ENCODE measurements around the gene FBXO8.
A peak's percentile ranks its signal among the peaks of the same experiment; 100 is the strongest.
"Not testable (repeated sequence)": the region's sequence is repeated elsewhere in the genome, so short reads cannot be mapped to it uniquely, and the experiment has no call there.

Gene FBXO8, protein sequence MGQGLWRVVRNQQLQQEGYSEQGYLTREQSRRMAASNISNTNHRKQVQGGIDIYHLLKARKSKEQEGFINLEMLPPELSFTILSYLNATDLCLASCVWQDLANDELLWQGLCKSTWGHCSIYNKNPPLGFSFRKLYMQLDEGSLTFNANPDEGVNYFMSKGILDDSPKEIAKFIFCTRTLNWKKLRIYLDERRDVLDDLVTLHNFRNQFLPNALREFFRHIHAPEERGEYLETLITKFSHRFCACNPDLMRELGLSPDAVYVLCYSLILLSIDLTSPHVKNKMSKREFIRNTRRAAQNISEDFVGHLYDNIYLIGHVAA

GRCh38 chr4:174283507-174284471, at the start of gene FBXO8, which contains the start of gene CEP44:
FBXO8 (minus strand) TSS chr4:174283667; CDS start chr4:174263092, 20,575 bp downstream.
CEP44 (plus strand) TSS chr4:174283911; CDS start chr4:174299122, 15,211 bp downstream.
- peak; percentile 50 for DNase-seq

- no peak for DNase-seq
Measured at GRCh38 chr4:174332741-174333493, 49.5 kb upstream of the FBXO8 start.

DNA sequence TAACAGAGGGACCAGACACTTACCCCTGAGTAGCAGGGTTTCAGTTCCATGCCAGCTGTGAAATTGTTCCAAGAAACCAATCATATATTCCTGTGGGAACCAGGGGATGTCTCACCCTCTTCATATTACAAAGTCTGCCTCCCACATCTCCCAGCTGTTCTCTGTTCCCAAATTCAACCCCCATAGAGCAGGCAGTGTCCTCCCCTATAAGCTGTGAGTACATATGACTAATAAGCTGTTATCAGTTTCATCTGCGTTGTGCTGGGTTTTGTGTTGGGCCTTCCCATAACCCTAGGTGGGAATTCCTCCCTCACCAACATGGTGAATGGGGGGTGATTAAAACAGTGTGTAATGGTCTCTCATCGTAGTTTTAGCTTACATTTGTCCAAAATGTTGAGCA, 41.3 kb upstream of the FBXO8 start:
- no peak for DNase-seq

DNA sequence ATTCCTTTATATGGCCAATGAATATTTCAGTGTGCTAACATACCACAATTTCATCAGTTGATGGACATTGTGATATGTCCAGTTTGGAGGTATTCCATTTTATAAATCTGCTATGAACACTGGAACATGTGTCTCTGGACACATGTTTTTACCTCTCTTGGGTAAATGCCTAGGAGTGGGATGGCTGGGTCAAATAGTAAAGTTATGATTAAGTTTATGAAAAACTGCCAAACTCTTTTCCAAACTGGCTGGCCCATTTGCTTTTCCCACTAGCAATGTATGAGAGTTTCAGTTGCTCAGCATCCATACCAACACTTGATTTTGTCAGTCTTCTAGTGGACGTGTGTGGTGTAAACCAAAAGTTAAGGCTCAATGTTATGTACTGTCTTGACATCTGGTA, 40.8 kb upstream of the FBXO8 start:
- DNase-seq = no peak

DNA sequence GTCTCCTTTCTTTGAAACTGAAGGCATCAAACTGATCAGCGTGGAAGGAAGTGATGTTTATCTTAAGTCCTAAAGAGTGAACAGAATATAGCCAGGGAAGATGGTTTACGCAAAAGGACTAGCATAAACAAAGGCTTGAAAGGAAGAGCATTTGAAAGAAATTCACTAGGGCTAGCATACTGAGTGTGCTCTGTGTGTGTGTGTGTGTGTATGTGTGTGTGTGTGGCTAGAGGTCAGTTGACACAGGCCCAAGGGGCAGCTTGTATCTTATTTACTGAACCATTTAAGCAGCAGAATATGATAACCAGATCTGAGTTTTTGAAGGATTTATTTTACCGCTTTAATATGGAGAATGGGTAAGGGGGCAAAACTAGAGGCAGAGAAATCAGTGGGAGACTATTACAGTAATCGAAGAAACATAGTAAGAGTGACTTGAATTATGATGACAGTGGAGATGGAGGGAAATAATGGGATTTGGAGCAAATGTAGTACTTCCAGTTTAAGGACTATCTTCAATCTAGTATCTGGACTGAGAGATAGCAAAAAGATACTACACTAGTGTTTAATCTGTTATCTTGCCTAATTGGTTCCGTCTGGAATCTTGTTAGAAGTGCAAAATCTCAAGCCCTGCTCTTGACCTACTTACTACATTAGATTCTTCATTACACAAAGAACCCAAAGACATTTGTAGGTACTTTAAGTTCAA, 37.2 kb upstream of the FBXO8 start:
- DNase-seq = no peak

DNA sequence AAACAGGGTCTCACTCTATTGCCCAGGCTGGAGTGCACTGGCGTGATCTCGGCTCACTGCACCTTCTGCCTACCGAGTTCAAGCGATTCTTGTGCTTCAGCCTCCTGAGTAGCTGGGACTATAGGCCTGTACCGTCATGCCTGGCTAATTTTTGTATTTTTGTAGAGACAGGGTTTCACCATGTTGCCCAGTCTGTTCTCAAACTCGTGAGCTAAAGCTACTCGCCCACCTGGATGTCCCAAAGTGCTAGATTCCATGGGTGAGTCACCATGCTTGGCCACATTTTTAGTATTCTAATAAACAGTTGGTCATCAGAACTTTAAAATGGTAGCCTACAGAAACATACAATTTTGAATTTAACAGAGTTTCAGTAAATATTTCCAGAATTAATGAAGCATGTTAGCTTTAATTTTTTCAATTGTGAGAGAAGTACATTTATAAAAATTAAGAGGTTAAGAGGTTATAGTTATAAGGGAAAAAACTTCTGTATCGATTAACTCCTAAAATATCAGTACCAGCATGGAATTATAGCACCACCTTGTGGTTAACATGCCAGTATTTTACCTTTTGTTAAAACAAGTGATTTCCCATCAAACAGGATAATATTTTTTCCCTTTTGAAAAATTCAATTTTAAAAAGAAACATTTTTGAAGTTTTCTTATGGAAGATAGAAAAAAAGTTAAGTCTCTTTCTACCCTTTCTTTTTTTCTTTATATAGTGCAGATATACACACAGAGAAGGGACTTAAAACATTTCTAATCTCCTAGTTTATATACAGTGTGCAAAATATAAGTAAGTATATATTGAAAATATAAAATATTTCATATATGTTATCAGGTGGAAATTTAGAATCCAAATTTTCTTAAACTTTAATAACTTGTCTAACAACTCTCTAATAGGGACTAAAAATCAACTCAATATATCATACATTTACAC, 35.6 kb upstream of the FBXO8 start:
- no peak for DNase-seq

DNA sequence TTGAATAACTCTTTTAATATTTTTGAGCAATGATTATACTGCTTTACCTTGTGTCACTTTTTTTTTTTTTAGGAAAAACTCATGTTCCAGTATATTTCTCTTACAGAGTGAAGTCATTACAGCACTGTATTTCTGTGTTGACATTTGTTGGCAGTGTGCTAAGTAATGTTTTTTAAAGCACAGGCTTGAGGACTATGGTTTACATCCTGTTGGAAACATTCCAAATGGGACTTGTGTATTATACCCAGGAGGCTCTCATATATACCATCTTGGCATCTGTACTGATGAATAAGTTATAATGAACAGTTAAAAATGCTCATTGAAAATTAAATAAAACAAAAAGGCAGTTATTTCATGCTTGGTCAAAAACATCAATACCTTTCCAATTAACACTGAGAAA, 34.1 kb upstream of the FBXO8 start:
- DNase-seq = peak; percentile 24

- no peak for DNase-seq
Measured at GRCh38 chr4:174316954-174317353, 33.5 kb upstream of the FBXO8 start.

- DNase-seq = no peak
Measured at GRCh38 chr4:174316546-174316945, 33.1 kb upstream of the FBXO8 start.

- DNase-seq = no peak
Measured at GRCh38 chr4:174314770-174315169, 31.3 kb upstream of the FBXO8 start.

DNA sequence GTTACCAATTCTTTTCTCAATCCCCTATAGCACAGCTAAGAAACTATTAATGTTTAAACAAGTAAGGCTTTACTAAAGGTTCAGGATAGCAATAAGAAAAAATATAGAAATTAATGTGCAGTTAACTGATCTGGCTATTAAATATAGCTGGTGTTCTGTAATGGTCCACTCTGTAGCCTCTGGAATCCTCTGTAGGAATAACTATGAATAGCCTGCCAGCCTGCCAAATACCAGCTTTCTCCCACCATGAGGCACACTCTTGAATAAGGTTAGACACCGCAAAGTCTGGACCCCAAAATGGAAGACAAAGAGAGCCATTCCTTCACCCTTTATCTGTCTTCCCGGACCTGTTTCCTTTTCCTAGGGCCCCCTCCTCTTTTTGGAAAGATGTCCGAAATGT, 30.8 kb upstream of the FBXO8 start:
- DNase-seq = no peak

DNA sequence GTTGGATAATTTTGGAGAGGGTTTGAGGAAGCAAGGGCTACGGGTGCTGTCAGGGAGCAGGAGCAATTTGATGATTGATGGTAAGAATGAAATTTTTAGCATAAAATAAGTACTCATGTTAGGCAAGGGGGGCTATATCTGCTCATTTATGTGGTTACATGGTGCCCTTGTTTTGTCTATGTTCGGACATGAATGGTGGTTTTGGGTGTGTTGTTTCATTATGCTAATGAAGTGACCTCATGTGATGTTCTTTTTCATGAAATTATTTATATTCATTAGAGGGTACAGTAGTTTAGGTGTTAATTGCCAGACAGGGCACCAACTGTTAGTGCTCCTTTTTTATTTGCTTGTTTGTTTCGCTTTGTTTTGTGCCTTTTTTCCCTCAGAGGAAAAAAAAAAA, 29.5 kb upstream of the FBXO8 start:
- no peak for DNase-seq

DNA sequence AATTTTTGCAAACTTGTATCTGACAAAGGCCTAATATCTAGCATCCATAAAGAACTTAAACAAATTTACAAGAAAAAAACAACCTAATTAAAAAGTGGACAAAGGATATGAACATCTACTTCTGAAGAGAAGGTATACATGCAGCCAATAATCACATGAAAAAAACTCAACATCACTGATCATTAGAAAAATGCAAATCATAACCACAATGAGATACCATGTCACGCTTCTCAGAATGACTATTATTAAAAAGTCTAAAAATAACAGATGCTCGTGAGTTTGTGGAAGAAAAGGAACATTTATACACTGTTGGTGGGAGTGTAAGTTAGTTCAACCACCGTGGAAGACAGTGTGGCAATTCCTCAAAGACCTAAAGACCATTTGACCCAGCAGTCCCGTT, 24.2 kb upstream of the FBXO8 start:
- DNase-seq = no peak

- no peak for DNase-seq
Measured at GRCh38 chr4:174305961-174306360, 22.5 kb upstream of the FBXO8 start.

DNA sequence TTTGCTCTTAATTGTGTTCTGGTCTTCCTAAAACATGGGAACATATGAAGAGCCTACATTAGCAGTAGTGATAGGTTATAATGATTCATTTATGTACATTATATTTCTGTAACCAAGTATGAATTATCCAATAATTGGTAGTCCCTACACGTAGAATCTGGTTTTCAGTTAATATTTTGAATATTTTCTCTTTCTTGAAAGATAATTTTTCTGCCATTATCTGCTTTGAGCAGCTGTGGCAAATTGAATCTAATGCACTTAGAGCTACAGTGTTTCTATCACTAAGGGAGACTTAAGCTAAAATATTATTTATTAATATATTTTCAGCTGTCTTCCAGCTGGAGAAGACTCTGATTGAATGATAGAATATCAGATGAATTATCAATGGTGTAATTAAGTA, 21.2 kb upstream of the FBXO8 start:
- no peak for DNase-seq

DNA sequence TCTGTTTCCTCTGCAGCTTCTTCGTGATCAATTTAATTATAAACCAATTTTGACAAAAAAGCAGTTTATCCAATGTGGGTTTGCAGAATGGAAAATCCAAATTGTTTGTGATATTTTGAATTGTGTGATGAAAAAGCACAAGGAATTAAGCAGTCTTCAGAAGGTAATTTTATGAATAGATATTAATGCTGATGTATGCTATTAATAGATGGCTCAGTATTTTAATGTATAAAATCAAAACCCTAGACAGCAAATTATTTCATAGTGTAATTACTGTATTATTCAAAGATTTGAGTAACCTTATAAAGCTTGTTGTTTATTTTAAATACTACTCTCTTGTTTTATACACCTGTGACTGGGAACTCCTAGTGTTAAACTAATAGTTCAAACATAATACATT, 20.2 kb upstream of the FBXO8 start:
- DNase-seq = no peak

DNA sequence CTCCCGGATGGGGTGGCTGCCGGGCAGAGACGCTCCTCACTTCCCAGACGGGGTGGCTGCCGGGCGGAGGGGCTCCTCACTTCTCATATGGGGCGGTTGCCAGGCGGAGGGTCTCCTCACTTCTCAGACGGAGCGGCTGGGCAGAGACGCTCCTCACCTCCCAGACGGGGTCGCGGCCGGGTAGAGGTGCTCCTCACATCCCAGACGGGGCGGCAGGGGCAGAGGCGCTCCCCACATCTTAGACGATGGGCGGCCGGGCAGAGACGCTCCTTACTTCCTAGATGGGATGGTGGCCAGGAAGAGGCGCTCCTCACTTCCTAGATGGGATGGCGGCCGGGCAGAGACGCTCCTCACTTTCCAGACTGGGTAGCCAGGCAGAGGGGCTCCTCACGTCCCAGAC, 11.7 kb upstream of the FBXO8 start:
- DNase-seq = not testable (repeated sequence)

GRCh38 chr4:174294641-174295040, 11.2 kb upstream of the FBXO8 start:
- DNase-seq = not testable (repeated sequence)

- no peak for DNase-seq
Measured at GRCh38 chr4:174292473-174292872, 9.0 kb upstream of the FBXO8 start.

- no peak for DNase-seq
Measured at GRCh38 chr4:174286870-174287269, 3.4 kb upstream of the FBXO8 start.

DNA sequence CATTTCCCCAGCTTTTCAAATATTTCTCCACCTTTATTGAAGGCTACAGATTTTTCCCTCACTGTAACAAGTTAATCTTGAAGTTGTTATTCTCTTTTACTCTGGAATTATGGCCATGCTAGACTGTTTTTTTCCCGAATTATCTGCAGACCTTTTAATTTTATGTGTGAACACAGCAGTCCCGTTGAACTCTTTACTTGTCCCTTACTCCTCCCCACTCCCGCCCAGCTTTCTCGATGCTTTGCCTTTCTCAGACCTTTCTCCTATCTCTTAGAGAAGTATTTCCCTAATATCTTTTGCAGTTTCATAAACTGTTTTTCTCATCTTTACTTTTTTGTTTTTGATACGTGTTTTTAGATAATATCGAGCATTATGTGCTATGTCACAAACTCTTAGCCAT, 1.0 kb upstream of the FBXO8 start:
- DNase-seq = no peak
